Measurements from ENCODE around the gene GRIPAP1.

GRIPAP1 gene

DNA sequence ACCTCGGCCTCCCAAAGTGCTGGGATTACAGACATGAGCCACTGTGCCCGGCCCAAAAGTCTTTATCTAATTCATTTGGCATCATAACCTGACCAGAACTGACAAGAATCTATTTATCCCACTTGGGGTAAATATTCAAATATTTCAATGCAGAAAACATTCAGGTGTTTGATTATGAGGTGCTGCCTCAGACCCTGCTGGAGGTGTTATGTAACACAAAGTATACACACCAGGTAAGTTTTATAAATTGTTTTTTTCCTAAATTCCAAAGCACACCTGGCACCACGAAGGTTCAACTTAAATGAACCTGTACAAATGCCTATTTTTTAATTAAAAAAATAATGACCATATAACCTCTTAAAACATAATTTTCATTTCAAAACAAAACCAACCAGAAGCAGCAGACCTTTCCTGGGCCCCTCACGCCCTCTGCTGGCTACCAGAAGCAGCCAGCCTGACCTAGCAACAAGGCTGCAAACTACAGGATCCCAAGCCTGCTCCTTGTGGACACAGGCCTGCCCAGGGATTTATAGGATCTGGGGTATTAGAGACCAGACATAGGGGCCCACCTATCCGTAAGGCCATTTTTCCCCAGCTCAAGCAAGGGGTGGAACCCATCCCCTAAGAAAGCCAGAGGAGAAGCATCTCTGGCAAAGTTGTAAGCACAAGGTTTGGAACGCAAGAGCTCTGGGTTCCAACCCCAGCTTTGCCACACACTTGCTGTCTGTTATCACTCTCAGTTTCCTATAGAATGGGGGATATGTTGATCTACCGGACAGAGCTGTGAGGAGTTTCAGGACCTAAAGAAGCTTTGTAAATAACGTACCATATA, 56.3 kb downstream of the GRIPAP1 start:
- peak in 1 of 2 experiments; percentile 47 for DNase-seq (ENCODE audit: low read depth in 1 of 2, low spot score in 1 of 2)

DNA sequence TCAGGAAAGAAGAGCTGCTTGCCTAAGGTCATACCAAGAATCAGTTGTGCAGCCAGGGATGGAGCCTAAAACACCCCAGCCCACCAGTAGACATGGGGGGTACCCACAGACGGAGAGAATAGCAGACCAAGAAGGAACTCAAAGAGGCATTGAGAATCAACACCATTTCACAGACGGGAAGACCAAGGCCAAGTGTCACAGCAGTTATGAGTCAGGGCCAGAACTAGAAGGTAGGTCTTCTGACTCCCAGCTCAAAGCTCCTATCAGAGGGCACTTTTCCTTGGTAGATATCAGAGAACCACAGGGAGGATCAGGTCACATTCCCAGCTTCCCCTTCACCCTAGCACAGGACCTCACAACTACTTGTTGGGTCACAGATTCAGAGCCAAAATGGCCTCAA, 59.2 kb downstream of the GRIPAP1 start:
- Histone ChIP-seq H3K4me3 (replicated peaks; ENCODE audit: insufficient read depth, low read length) (no peak overlapping the region), H3K27ac (replicated peaks) (no peak overlapping the region), H3K27me3 (ENCODE audit: insufficient read depth, poor library complexity, severe bottlenecking) (no peaks in the 10 kb centered on the region)
- DNase-seq (ENCODE audit: low read depth in 1 of 2, low spot score in 1 of 2): no peak
- TF ChIP-seq GABPA (IDR thresholded peaks at IDR 0.05; ENCODE audit: low read depth) (no peak), SPI1 (IDR thresholded peaks at IDR 0.05; ENCODE audit: borderline replicate concordance, low read depth) (no peak), POLR2AphosphoS5 (IDR thresholded peaks at IDR 0.05; ENCODE audit: low read depth) (no peak)
- TF ChIP-seq, protein P1, sequence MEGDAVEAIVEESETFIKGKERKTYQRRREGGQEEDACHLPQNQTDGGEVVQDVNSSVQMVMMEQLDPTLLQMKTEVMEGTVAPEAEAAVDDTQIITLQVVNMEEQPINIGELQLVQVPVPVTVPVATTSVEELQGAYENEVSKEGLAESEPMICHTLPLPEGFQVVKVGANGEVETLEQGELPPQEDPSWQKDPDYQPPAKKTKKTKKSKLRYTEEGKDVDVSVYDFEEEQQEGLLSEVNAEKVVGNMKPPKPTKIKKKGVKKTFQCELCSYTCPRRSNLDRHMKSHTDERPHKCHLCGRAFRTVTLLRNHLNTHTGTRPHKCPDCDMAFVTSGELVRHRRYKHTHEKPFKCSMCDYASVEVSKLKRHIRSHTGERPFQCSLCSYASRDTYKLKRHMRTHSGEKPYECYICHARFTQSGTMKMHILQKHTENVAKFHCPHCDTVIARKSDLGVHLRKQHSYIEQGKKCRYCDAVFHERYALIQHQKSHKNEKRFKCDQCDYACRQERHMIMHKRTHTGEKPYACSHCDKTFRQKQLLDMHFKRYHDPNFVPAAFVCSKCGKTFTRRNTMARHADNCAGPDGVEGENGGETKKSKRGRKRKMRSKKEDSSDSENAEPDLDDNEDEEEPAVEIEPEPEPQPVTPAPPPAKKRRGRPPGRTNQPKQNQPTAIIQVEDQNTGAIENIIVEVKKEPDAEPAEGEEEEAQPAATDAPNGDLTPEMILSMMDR (IDR thresholded peaks at IDR 0.05; ENCODE audit: insufficient read depth, low read length): no peak
- TF ChIP-seq, protein P2, sequence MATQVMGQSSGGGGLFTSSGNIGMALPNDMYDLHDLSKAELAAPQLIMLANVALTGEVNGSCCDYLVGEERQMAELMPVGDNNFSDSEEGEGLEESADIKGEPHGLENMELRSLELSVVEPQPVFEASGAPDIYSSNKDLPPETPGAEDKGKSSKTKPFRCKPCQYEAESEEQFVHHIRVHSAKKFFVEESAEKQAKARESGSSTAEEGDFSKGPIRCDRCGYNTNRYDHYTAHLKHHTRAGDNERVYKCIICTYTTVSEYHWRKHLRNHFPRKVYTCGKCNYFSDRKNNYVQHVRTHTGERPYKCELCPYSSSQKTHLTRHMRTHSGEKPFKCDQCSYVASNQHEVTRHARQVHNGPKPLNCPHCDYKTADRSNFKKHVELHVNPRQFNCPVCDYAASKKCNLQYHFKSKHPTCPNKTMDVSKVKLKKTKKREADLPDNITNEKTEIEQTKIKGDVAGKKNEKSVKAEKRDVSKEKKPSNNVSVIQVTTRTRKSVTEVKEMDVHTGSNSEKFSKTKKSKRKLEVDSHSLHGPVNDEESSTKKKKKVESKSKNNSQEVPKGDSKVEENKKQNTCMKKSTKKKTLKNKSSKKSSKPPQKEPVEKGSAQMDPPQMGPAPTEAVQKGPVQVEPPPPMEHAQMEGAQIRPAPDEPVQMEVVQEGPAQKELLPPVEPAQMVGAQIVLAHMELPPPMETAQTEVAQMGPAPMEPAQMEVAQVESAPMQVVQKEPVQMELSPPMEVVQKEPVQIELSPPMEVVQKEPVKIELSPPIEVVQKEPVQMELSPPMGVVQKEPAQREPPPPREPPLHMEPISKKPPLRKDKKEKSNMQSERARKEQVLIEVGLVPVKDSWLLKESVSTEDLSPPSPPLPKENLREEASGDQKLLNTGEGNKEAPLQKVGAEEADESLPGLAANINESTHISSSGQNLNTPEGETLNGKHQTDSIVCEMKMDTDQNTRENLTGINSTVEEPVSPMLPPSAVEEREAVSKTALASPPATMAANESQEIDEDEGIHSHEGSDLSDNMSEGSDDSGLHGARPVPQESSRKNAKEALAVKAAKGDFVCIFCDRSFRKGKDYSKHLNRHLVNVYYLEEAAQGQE (IDR thresholded peaks at IDR 0.05; ENCODE audit: insufficient replicate concordance, low read depth): no peak

More for the DNA sequence above, 56.3 kb downstream of the GRIPAP1 start:
- no peak for TF ChIP-seq POLR2AphosphoS5 (IDR thresholded peaks at IDR 0.05; ENCODE audit: low read depth)
- TF ChIP-seq GABPA (IDR thresholded peaks at IDR 0.05; ENCODE audit: low read depth): no peak
- no peak for TF ChIP-seq SPI1 (IDR thresholded peaks at IDR 0.05; ENCODE audit: borderline replicate concordance, low read depth)
- TF ChIP-seq, protein P1 (IDR thresholded peaks at IDR 0.05; ENCODE audit: insufficient read depth, low read length): peak; percentile 6
- TF ChIP-seq, protein P2 (IDR thresholded peaks at IDR 0.05; ENCODE audit: insufficient replicate concordance, low read depth): no peak
- Histone ChIP-seq H3K27me3 (ENCODE audit: insufficient read depth, poor library complexity, severe bottlenecking) (no peaks in the 10 kb centered on the region), H3K27ac (replicated peaks) (no peak overlapping the region), H3K4me3 (replicated peaks; ENCODE audit: insufficient read depth, low read length) (no peak overlapping the region)

DNA sequence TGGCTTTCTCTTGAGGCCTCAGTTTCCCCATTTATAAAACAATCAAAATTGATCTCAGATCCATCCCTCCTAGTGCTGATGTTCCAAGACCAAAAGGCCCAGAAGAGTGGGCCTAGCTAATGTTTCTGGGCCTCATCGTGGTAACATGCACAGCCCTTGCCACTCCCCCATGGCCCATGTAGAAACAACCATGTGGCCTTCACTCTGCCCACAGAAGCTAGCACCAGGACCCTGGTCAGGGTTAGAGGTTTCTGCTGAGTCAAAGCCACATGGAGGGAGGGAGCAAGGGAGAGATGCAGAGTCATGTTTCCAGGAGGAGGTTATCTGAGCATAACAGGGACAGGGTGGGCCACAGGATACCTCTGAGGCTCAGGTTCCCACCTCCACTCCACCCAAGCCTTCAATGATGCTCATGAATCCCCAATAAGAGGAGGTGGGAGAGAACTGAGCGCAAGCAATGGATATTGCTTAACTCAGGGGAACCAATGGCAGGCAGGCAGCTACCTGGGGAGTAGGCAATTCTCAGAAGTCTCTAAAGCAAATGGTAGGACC, 61.6 kb downstream of the GRIPAP1 start:
- Histone ChIP-seq H3K4me3 (replicated peaks; ENCODE audit: insufficient read depth, low read length) (no peak overlapping the region), H3K27me3 (ENCODE audit: insufficient read depth, poor library complexity, severe bottlenecking) (no peaks in the 10 kb centered on the region), H3K27ac (replicated peaks) (peak overlapping the region; percentile 15; the same call in 1 of the 2 replicates)
- TF ChIP-seq, protein P2 (IDR thresholded peaks at IDR 0.05; ENCODE audit: insufficient replicate concordance, low read depth): peak; percentile 59
- TF ChIP-seq GABPA (IDR thresholded peaks at IDR 0.05; ENCODE audit: low read depth) (no peak), POLR2AphosphoS5 (IDR thresholded peaks at IDR 0.05; ENCODE audit: low read depth) (no peak)
- TF ChIP-seq, protein P1 (IDR thresholded peaks at IDR 0.05; ENCODE audit: insufficient read depth, low read length): no peak
- no peak for DNase-seq (ENCODE audit: low read depth in 1 of 2, low spot score in 1 of 2)
